HepG2 (cell line): Measurements from ENCODE around the gene ANKRD39. TPM values are rescaled to one million over a fixed set of nuclear protein-coding genes. Genes with fewer than 3 reads are reported as not detected.

Experiments
- BHLHE40 ChIP-seq: IDR thresholded peaks from 2 replicates; pipeline ENCODE4 v1.6.1; 2011; ENCODE audit warnings: low read length, improper control_type of control experiment
- GRHL1 ChIP-seq: sonication (generic); formaldehyde crosslinking; conservative IDR thresholded peaks from 2 replicates; pipeline ENCODE4 v1.8.0; 2022; ENCODE audit warnings: missing genetic modification reagents
- KAT2B ChIP-seq: fragments of 150-350 bp; IDR thresholded peaks from 2 replicates; pipeline ENCODE4 v1.6.1; 2014; ENCODE audit warnings: low read depth, low read length, borderline replicate concordance
- KMT2A ChIP-seq: sonication (generic); formaldehyde crosslinking; IDR thresholded peaks from 2 replicates; pipeline ENCODE4 v1.4.0; 2020; ENCODE audit warnings: missing genetic modification reagents
- MEF2D ChIP-seq: sonication (generic); formaldehyde crosslinking; IDR thresholded peaks from 2 replicates; pipeline ENCODE4 v1.5.1; 2020; ENCODE audit warnings: mild to moderate bottlenecking, missing genetic modification reagents
- NFYB ChIP-seq: sonication (generic); formaldehyde crosslinking; IDR thresholded peaks from 2 replicates; pipeline ENCODE4 v1.4.0; 2020; ENCODE audit warnings: missing genetic modification reagents
- SRF ChIP-seq: IDR thresholded peaks from 2 replicates; pipeline ENCODE4 v1.6.1; 2011; ENCODE audit warnings: mild to moderate bottlenecking, low read depth, low read length, moderate library complexity
- ZFX ChIP-seq: sonication (generic); formaldehyde crosslinking; IDR thresholded peaks from 2 replicates; pipeline ENCODE4 v1.4.0; 2020; ENCODE audit warnings: mild to moderate bottlenecking, low read depth, missing genetic modification reagents, moderate library complexity
- ZFY ChIP-seq: sonication (generic); formaldehyde crosslinking; IDR thresholded peaks from 2 replicates; pipeline ENCODE4 v1.4.0; 2020; ENCODE audit warnings: missing genetic modification reagents
- ZMYM3 ChIP-seq: sonication (generic); formaldehyde crosslinking; IDR thresholded peaks from 2 replicates; pipeline ENCODE4 v1.5.1; 2020; ENCODE audit warnings: mild to moderate bottlenecking, missing genetic modification reagents
- ZNF407 ChIP-seq: sonication (generic); formaldehyde crosslinking; IDR thresholded peaks from one replicate; pipeline ENCODE4 v1.5.1; 2020; ENCODE audit warnings: mild to moderate bottlenecking, missing genetic modification reagents; ENCODE audit errors: not compliant biosample characterization
- ZNF496 ChIP-seq: sonication (generic); formaldehyde crosslinking; IDR thresholded peaks from 2 replicates; pipeline ENCODE4 v1.8.1; 2023; ENCODE audit warnings: mild to moderate bottlenecking, moderate library complexity, missing genetic modification reagents; ENCODE audit not compliant: insufficient replicate concordance
- ZNF558 ChIP-seq: sonication (generic); formaldehyde crosslinking; IDR thresholded peaks from 2 replicates; pipeline ENCODE4 v1.9.0; 2022; ENCODE audit warnings: mild to moderate bottlenecking, missing genetic modification reagents, borderline replicate concordance
- ZNF660 ChIP-seq: sonication (generic); formaldehyde crosslinking; IDR thresholded peaks from 2 replicates; pipeline ENCODE4 v1.5.1; 2020; ENCODE audit warnings: mild to moderate bottlenecking, low read depth, missing genetic modification reagents, borderline replicate concordance
- ZNF703 ChIP-seq: sonication (generic); formaldehyde crosslinking; IDR thresholded peaks from 2 replicates; pipeline ENCODE4 v1.5.1; 2020; ENCODE audit warnings: missing genetic modification reagents, mild to moderate bottlenecking, moderate library complexity, borderline replicate concordance
- polyA plus RNA-seq, 8 experiments: library from polyadenylated mRNA; depleted of rRNA in 3 of 8; stranded (reverse) in 7 of 8; unstranded in 1 of 8; fragments of >200 nt; fragmentation: Illumina TruSeq in 4 of 8; extraction: Trizol in 4 of 8; gene quantifications; 2 replicates each; pipeline versions ENCODE4 v1.2.1 to v1.2.3, GENCODE V29; 2011 to 2016; ENCODE audit warnings: low read depth in 4 of 8, missing spikeins in 1 of 8, mixed read lengths in 1 of 8; ENCODE audit not compliant: insufficient read depth in 1 of 8
- total RNA-seq, 5 experiments: library from RNA; depleted of rRNA; stranded (reverse); fragments of >200 nt; fragmentation: Illumina TruSeq; extraction: Trizol; gene quantifications; 2 replicates each; pipeline ENCODE4 v1.2.3, GENCODE V29; 2016; ENCODE audit warnings: low read depth in 1 of 5
- TF ChIP-seq, protein P1 (sequence below): IDR thresholded peaks from 2 replicates; pipeline ENCODE4 v1.6.1; 2012; ENCODE audit warnings: inconsistent platforms
- TF ChIP-seq, protein P2 (sequence below): sonication (generic); formaldehyde crosslinking; IDR thresholded peaks from 2 replicates; pipeline ENCODE4 v1.9.0; 2022; ENCODE audit warnings: missing genetic modification reagents, mild to moderate bottlenecking, borderline replicate concordance

Gene ANKRD39
- total and polyA plus RNA-seq, 2 of the 13 experiments (the other 11 are each of a cell fraction or from before 2014, with no cell fraction given) = 23.2 to 24.8 TPM

DNA sequence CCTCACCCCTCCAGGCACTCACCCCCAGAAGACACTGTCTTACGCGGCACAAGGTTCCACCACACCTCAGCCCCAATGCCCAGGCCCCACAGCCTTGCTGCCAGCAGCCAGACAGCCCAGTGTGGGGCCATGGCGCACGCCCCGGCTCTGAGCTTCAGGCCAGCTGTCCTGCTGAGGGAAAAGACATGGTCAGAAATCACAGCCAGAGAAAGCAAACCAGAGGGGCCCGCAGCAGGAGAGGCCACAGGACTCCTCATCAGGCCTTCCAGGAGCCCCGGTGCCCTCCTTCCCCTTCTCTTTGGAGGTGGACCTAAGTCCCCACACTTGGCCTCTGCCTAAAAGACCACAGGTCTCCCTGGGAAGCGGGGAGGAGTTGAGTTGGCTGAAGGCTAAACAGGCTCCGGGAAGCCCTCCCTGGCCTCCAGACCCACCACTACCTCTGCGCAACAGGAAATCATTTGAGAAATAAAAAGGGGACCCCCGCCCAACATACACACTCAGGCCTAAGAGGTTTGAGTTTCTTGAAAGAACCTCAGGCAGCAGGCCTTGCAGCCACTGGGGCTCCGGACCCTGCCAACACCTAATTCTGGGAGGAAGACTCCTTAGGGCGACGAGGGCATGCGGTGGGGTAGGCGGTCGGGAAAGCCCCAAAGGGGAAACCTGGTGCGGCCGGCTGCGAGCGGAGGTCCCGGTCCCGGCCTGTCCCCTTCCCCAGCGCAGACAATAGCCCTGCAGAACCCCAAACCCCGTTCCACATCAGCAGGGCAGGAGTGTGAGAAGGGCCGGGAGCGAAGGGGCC lies 10.1 kb upstream of the ANKRD39 start (continued):
- TF ChIP-seq ZNF407 (CRISPR knock-in tag) (peak; percentile 74), NFYB (CRISPR knock-in tag) (peak; percentile 23; the same call in 1 of the 2 replicates), ZNF703 (peak; percentile 38; the same call in 1 of the 2 replicates), ZNF660 (CRISPR knock-in tag) (0 out of 2 replicates have a peak, but pooled peaks have one; percentile 27), KAT2B (no peak), ZNF496 (CRISPR knock-in tag) (no peak), BHLHE40 (no peak), SRF (no peak), ZMYM3 (CRISPR knock-in tag) (no peak), MEF2D (CRISPR knock-in tag) (peak; percentile 76; the same call in 1 of the 2 replicates), ZNF558 (peak; percentile 80; the same call in 1 of the 2 replicates), ZFX (no peak), ZFY (no peak), KMT2A (no peak; the same call in 1 of the 2 replicates), GRHL1 (CRISPR knock-in tag) (no peak)
- TF ChIP-seq, protein P1, sequence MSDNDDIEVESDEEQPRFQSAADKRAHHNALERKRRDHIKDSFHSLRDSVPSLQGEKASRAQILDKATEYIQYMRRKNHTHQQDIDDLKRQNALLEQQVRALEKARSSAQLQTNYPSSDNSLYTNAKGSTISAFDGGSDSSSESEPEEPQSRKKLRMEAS = 0 out of 2 replicates have a peak, but pooled peaks have one; percentile 67
- TF ChIP-seq, protein P2, sequence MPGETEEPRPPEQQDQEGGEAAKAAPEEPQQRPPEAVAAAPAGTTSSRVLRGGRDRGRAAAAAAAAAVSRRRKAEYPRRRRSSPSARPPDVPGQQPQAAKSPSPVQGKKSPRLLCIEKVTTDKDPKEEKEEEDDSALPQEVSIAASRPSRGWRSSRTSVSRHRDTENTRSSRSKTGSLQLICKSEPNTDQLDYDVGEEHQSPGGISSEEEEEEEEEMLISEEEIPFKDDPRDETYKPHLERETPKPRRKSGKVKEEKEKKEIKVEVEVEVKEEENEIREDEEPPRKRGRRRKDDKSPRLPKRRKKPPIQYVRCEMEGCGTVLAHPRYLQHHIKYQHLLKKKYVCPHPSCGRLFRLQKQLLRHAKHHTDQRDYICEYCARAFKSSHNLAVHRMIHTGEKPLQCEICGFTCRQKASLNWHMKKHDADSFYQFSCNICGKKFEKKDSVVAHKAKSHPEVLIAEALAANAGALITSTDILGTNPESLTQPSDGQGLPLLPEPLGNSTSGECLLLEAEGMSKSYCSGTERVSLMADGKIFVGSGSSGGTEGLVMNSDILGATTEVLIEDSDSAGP (CRISPR knock-in tag) = 0 out of 2 replicates have a peak, but pooled peaks have one; percentile 65
